OCI-LY1 (cell line): ENCODE data around the gene SALL4.

ENCODE experiments used
- H2AFZ ChIP-seq: fragments of 200-600 bp; sonication (generic), shearing (Covaris generic); 2 replicates; pipeline ENCODE4 v1.6.0; 2014; ENCODE audit warnings: antibody characterized with exemption, mild to moderate bottlenecking, low read length
- H3F3A ChIP-seq: fragments of 200-600 bp; sonication (generic), shearing (Covaris generic); 2 replicates; pipeline ENCODE4 v1.6.0; 2014; ENCODE audit warnings: mild to moderate bottlenecking, antibody characterized with exemption, low read length, moderate library complexity; ENCODE audit not compliant: insufficient read depth
- H3K27ac ChIP-seq: fragments of 200-600 bp; sonication (generic); 2 replicates; pipeline ENCODE4 v1.5.1; 2014; ENCODE audit warnings: low read length, mixed run types, mild to moderate bottlenecking, low read depth; ENCODE audit not compliant: poor library complexity, severe bottlenecking
- H3K27me3 ChIP-seq: fragments of 200-600 bp; sonication (generic); 2 replicates; pipeline ENCODE4 v1.6.0; 2014; ENCODE audit warnings: antibody characterized with exemption, mild to moderate bottlenecking, low read length, moderate library complexity; ENCODE audit not compliant: insufficient read depth
- H3K36me3 ChIP-seq: fragments of 200-600 bp; sonication (generic); 2 replicates; pipeline ENCODE4 v1.6.1; 2014; ENCODE audit warnings: mild to moderate bottlenecking, antibody characterized with exemption, low read length, moderate library complexity, mixed read lengths; ENCODE audit not compliant: insufficient read depth
- H3K4me1 ChIP-seq: fragments of 200-600 bp; sonication (generic); 2 replicates; pipeline ENCODE4 v1.5.1; 2014; ENCODE audit warnings: mild to moderate bottlenecking, low read length, moderate library complexity; ENCODE audit not compliant: insufficient read depth, severe bottlenecking
- H3K4me2 ChIP-seq: fragments of 200-600 bp; sonication (generic), shearing (Covaris generic); 2 replicates; pipeline ENCODE4 v1.6.1; 2014; ENCODE audit warnings: low read length
- H3K4me3 ChIP-seq: fragments of 200-600 bp; sonication (generic); 2 replicates; pipeline ENCODE4 v1.5.1; 2014; ENCODE audit warnings: low read length, low read depth, mild to moderate bottlenecking, mixed read lengths; ENCODE audit not compliant: poor library complexity, severe bottlenecking
- H3K79me2 ChIP-seq: fragments of 200-600 bp; shearing (Covaris generic); 2 replicates; pipeline ENCODE4 v1.6.1; 2016; ENCODE audit warnings: mixed run types, low read length, mixed read lengths; ENCODE audit not compliant: insufficient read depth
- H3K9ac ChIP-seq: fragments of 200-600 bp; sonication (generic), shearing (Covaris generic); 2 replicates; pipeline ENCODE4 v1.6.1; 2014; ENCODE audit warnings: mild to moderate bottlenecking, low read length, mixed read lengths
- H3K9me2 ChIP-seq: fragments of 200-600 bp; sonication (generic), shearing (Covaris generic); 2 replicates; pipeline ENCODE4 v1.6.1; 2014; ENCODE audit warnings: low read depth, mild to moderate bottlenecking, low read length, mixed read lengths
- H3K9me3 ChIP-seq: fragments of 200-600 bp; shearing (Covaris generic); 2 replicates; pipeline ENCODE4 v1.6.1; 2014; ENCODE audit warnings: low read length, mixed read lengths
- H4K20me1 ChIP-seq: fragments of 200-600 bp; sonication (generic), shearing (Covaris generic); 2 replicates; pipeline ENCODE4 v1.6.0; 2016; ENCODE audit warnings: mild to moderate bottlenecking, low read length; ENCODE audit not compliant: insufficient read depth
- EZH2 ChIP-seq: fragments of 200-600 bp; sonication (generic), shearing (Covaris generic); IDR thresholded peaks from 2 replicates; pipeline ENCODE4 v1.8.0; 2017; ENCODE audit warnings: borderline replicate concordance, mixed run types, mild to moderate bottlenecking, antibody characterized with exemption, low read length, moderate library complexity, mixed read lengths
- TF ChIP-seq, protein P1 (sequence below): fragments of 200-600 bp; sonication (generic), shearing (Covaris generic); IDR thresholded peaks from 2 replicates; pipeline ENCODE4 v1.5.1; 2017; ENCODE audit warnings: mild to moderate bottlenecking, antibody characterized with exemption, low read length, moderate library complexity, mixed read lengths

Gene SALL4

GRCh38 chr20:51815383-51816076, 13.2 kb upstream of the SALL4 start:
- Histone ChIP-seq H3K9ac (no peak overlapping the region), H3K4me2 (no peak overlapping the region), H3K36me3 (no peaks in the 10 kb centered on the region), H3K9me2 (no peaks in the 10 kb centered on the region), H3K27ac (no peak overlapping the region), H3K9me3 (no peaks in the 10 kb centered on the region), H3K79me2 (no peaks in the 10 kb centered on the region), H3F3A (no peaks in the 10 kb centered on the region), H4K20me1 (no peaks in the 10 kb centered on the region), H3K27me3 (no peaks in the 10 kb centered on the region), H3K4me1 (no peaks in the 10 kb centered on the region), H3K4me3 (no peak overlapping the region), H2AFZ (no peak overlapping the region)
- TF ChIP-seq, protein P1, sequence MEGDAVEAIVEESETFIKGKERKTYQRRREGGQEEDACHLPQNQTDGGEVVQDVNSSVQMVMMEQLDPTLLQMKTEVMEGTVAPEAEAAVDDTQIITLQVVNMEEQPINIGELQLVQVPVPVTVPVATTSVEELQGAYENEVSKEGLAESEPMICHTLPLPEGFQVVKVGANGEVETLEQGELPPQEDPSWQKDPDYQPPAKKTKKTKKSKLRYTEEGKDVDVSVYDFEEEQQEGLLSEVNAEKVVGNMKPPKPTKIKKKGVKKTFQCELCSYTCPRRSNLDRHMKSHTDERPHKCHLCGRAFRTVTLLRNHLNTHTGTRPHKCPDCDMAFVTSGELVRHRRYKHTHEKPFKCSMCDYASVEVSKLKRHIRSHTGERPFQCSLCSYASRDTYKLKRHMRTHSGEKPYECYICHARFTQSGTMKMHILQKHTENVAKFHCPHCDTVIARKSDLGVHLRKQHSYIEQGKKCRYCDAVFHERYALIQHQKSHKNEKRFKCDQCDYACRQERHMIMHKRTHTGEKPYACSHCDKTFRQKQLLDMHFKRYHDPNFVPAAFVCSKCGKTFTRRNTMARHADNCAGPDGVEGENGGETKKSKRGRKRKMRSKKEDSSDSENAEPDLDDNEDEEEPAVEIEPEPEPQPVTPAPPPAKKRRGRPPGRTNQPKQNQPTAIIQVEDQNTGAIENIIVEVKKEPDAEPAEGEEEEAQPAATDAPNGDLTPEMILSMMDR = no peak
- no peak for TF ChIP-seq EZH2

DNA sequence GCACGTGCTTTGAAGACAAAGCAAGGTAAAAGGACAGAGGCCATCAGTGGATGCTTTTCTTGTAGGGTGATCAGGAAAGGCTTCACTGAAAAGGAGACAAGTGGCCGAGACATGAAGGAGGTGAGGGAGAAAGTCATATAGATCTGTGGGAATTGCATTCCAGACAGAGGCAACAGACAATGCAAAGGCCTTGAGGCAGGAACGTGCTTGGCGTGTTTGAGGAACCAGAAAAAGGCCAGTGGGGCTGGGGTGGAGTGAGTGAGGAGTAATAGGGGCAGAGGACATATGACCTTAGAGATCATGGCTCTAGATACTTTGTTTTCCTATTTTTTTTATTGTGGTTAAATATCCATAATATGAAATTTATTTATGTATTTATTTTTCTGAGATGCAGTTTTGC, 10.5 kb upstream of the SALL4 start:
- Histone ChIP-seq H3K4me2 (no peak overlapping the region), H3K27ac (no peak overlapping the region), H3K9me3 (no peaks in the 10 kb centered on the region), H3K79me2 (no peaks in the 10 kb centered on the region), H3K36me3 (no peaks in the 10 kb centered on the region), H3K27me3 (no peaks in the 10 kb centered on the region), H3K4me3 (no peak overlapping the region), H3K9me2 (no peaks in the 10 kb centered on the region), H3K9ac (no peak overlapping the region), H4K20me1 (no peaks in the 10 kb centered on the region), H3K4me1 (no peaks in the 10 kb centered on the region), H3F3A (no peaks in the 10 kb centered on the region), H2AFZ (no peak overlapping the region)
- no peak for TF ChIP-seq EZH2
- TF ChIP-seq, protein P1 = no peak

GRCh38 chr20:51811514-51812128, 9.3 kb upstream of the SALL4 start:
- H3K4me1 ChIP-seq = no peaks in the 10 kb centered on the region
- TF ChIP-seq EZH2 = no peak
- TF ChIP-seq, protein P1 = no peak
- no peaks in the 10 kb centered on the region for H4K20me1 ChIP-seq
- no peak overlapping the region for H3K4me3 ChIP-seq
- H3F3A ChIP-seq = no peaks in the 10 kb centered on the region
- no peak overlapping the region for H2AFZ ChIP-seq
- H3K79me2 ChIP-seq = no peaks in the 10 kb centered on the region
- H3K36me3 ChIP-seq = no peaks in the 10 kb centered on the region
- no peak overlapping the region for H3K9ac ChIP-seq
- H3K9me2 ChIP-seq = no peaks in the 10 kb centered on the region
- no peak overlapping the region for H3K27ac ChIP-seq
- H3K9me3 ChIP-seq = no peaks in the 10 kb centered on the region
- no peak overlapping the region for H3K4me2 ChIP-seq
- no peaks in the 10 kb centered on the region for H3K27me3 ChIP-seq
